ENCODE data around the gene SNAI3.

Gene SNAI3

DNA sequence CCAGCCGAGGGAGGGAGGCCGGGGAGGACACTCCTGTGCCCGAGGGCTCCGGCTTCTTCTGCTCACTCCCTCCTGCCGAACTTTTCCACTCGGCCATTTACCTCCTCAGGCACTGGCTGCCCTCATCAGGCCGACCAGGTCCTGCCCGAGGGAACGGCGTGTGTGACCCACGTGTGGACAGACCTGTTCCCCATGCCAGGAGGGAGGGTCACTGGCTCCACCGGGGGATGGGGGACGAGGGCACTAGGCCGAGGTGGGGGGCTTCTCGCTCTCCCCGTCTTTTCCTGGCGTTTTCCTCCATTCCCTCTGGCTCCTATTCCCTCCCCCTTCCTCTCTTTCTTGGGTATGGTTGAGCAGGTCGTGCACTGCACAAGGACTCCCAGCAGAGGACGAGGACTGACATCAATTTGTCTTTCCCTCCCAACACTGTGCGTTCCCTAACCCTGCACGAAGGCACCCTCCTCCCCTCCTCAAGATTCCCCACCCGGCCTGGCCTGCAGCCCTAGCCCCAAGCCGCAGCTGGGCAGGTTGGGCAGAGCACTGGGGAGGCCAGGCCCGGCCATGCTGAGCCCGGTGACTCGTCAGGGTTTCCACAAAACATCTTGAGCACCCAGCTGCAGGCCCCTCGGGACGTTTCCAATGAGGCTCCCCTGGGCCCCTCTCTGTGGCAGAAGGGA is 51.2 kb downstream of the SNAI3 start:
- no peak for DNase-seq (ENCODE audit: low read depth, low spot score)

- DNase-seq (ENCODE audit: low read depth, low spot score) = no peak
Observed at GRCh38 chr16:88634141-88634993, 51.9 kb downstream of the SNAI3 start.

DNA sequence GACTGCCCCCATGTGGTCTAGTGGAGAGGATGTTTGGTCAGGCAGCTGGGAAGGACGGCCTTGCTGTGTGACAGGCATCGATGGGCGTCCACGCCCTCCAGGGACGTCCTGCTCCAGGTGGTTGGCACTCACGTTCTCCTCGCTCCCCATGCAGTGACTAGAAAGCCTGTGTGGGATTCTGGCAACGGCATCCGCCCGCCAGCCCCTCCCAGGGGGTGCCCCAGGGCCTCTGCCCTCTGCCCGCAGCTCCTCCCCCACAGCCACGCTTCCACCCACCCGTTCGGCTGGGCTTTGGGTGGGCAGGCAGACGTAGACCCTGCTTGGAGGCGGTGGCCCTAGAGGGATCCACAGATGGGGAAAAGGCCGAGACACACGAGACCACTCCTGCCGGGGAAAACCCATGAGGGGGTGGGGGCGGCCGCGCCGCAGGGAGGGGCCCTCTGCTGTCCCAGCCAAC is 52.6 kb downstream of the SNAI3 start:
- no peak for DNase-seq (ENCODE audit: low read depth, low spot score)

GRCh38 chr16:88632587-88632930 is 53.7 kb downstream of the SNAI3 start:
- DNase-seq (ENCODE audit: low read depth, low spot score) = no peak

- no peak for DNase-seq (ENCODE audit: low read depth, low spot score)
Observed at GRCh38 chr16:88631920-88632586, 54.3 kb downstream of the SNAI3 start.

- DNase-seq (ENCODE audit: low read depth, low spot score) = no peak
Observed at GRCh38 chr16:88631384-88631783, 54.9 kb downstream of the SNAI3 start.

- no peak for DNase-seq (ENCODE audit: low read depth, low spot score)
Observed at GRCh38 chr16:88630941-88631340, 55.4 kb downstream of the SNAI3 start.

DNA sequence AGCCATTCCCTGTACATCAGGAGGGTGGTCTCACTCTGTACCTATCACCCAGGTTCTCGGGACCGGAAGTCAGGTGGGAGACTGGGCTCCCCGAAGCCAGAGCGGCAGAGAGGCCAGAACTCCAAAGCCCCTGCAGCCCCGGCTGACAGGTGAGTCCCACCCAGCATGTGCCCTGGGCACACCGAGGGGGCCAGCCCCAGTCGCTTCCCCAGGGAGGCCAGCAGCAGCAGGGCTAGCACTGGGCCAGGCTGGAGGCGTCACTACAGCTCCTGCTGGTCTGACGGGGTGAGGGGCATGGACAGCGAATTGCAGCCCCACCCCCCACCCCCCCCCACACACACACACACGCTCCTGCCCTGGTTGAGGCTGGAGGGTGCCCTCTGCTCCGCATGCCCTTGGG is 55.9 kb downstream of the SNAI3 start:
- no peak for DNase-seq (ENCODE audit: low read depth, low spot score)

DNA sequence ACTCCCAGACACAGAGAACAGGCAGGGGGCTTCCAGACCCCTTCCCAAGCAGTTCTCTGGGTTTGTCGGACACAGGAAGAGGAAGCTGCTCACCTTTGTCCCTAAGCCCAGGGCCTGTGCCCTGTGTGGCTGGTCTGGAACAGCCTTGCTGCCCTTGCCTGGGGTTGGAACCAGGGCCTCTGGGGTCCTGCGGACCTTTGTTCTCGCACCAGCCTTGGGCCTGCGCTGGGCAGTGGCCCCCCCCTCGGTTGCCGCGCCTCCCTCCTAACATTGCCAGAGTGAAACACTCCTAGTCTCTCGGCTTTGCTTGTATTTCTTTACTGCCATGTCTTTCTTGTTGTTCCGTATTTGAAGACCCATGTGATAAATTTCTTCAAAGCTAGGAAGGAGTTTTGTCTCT is 56.5 kb downstream of the SNAI3 start:
- no peak for DNase-seq (ENCODE audit: low read depth, low spot score)

- no peak for DNase-seq (ENCODE audit: low read depth, low spot score)
Observed at GRCh38 chr16:88628512-88628974, 57.8 kb downstream of the SNAI3 start.
